H9 (cell line): ENCODE results near the gene SEMA4D. TPM values are rescaled to one million over a fixed set of nuclear protein-coding genes. Genes with fewer than 3 reads are reported as not detected.

Experiments used
- DNase-seq: peaks from one replicate; pipeline ENCODE4 v3.0.0-alpha.2; 2017
- H2AFZ ChIP-seq: one replicate; pipeline ENCODE4 v1.6.1; 2013; ENCODE audit warnings: mild to moderate bottlenecking, low read length, control low read depth, moderate library complexity
- H2AK5ac ChIP-seq: 2 replicates; pipeline ENCODE4 v1.6.1; 2013; ENCODE audit warnings: low read length, control low read depth, mixed read lengths; ENCODE audit not compliant: insufficient read length
- H2BK120ac ChIP-seq: one replicate; pipeline ENCODE4 v1.6.1; 2013; ENCODE audit warnings: low read depth, mild to moderate bottlenecking, low read length, control low read depth, inconsistent platforms; ENCODE audit not compliant: poor library complexity, severe bottlenecking
- H2BK12ac ChIP-seq: 2 replicates; pipeline ENCODE4 v1.6.1; 2013; ENCODE audit warnings: low read length, control low read depth, mixed read lengths, low read depth; ENCODE audit not compliant: insufficient read length
- H2BK15ac ChIP-seq: 2 replicates; pipeline ENCODE4 v1.6.1; 2013; ENCODE audit warnings: low read depth, low read length, control low read depth
- H2BK20ac ChIP-seq: one replicate; pipeline ENCODE4 v1.6.1; 2013; ENCODE audit warnings: low read depth, mild to moderate bottlenecking, low read length, control low read depth, inconsistent platforms; ENCODE audit not compliant: poor library complexity, severe bottlenecking
- H2BK5ac ChIP-seq: 2 replicates; pipeline ENCODE4 v1.6.1; 2013; ENCODE audit warnings: low read length, control low read depth, mixed read lengths; ENCODE audit not compliant: insufficient read length
- H3K14ac ChIP-seq: 2 replicates; pipeline ENCODE4 v1.6.1; 2013; ENCODE audit warnings: low read length, control low read depth; ENCODE audit not compliant: insufficient read depth
- H3K18ac ChIP-seq: 2 replicates; pipeline ENCODE4 v1.6.1; 2013; ENCODE audit warnings: low read depth, mild to moderate bottlenecking, mixed read lengths, low read length, control low read depth; ENCODE audit not compliant: insufficient read length
- H3K23ac ChIP-seq: 2 replicates; pipeline ENCODE4 v1.6.1; 2013; ENCODE audit warnings: low read length, control low read depth, mixed read lengths, low read depth; ENCODE audit not compliant: insufficient read length
- H3K23me2 ChIP-seq: 2 replicates; pipeline ENCODE4 v1.6.1; 2013; ENCODE audit warnings: low read depth, mild to moderate bottlenecking, mixed read lengths, low read length, control low read depth; ENCODE audit not compliant: insufficient read length, poor library complexity, severe bottlenecking
- H3K27ac ChIP-seq: 2 replicates; pipeline ENCODE4 v1.5.1; 2013; ENCODE audit warnings: low read length, control low read depth, mixed read lengths, low read depth; ENCODE audit not compliant: insufficient read length
- H3K27me3 ChIP-seq: 2 replicates; pipeline ENCODE4 v1.6.1; 2013; ENCODE audit warnings: low read length, control low read depth, inconsistent platforms; ENCODE audit not compliant: insufficient read depth
- H3K4ac ChIP-seq: 2 replicates; pipeline ENCODE4 v1.6.1; 2013; ENCODE audit warnings: low read depth, mild to moderate bottlenecking, control low read depth, inconsistent platforms, low read length, moderate library complexity
- H3K4me1 ChIP-seq: 2 replicates; pipeline ENCODE4 v1.6.1; 2013; ENCODE audit warnings: low read length, control low read depth, inconsistent platforms; ENCODE audit not compliant: insufficient read depth
- H3K4me2 ChIP-seq: 2 replicates; pipeline ENCODE4 v1.6.1; 2013; ENCODE audit warnings: low read length, control low read depth, mixed read lengths; ENCODE audit not compliant: insufficient read length, insufficient read depth
- H3K56ac ChIP-seq: 2 replicates; pipeline ENCODE4 v1.6.1; 2013; ENCODE audit warnings: low read depth, mild to moderate bottlenecking, mixed read lengths, low read length, control low read depth; ENCODE audit not compliant: insufficient read length
- H3K79me1 ChIP-seq: 2 replicates; pipeline ENCODE4 v1.6.1; 2013; ENCODE audit warnings: low read depth, mild to moderate bottlenecking, moderate library complexity, low read length, control low read depth, inconsistent platforms; ENCODE audit not compliant: insufficient read depth, poor library complexity, severe bottlenecking
- H3K79me2 ChIP-seq: 2 replicates; pipeline ENCODE4 v1.6.1; 2013; ENCODE audit warnings: low read length, control low read depth, inconsistent platforms; ENCODE audit not compliant: insufficient read depth
- H3K9ac ChIP-seq: 2 replicates; pipeline ENCODE4 v1.6.1; 2013; ENCODE audit warnings: low read length, control low read depth, mixed read lengths; ENCODE audit not compliant: insufficient read length; ENCODE audit errors: extremely low read depth
- H3K9me3 ChIP-seq: one replicate; pipeline ENCODE4 v1.6.1; 2013; ENCODE audit warnings: low read depth, low read length, inconsistent platforms; ENCODE audit not compliant: control insufficient read depth
- H3T11ph ChIP-seq: one replicate; pipeline ENCODE4 v1.6.1; 2013; ENCODE audit warnings: mild to moderate bottlenecking, low read length, control low read depth, inconsistent platforms
- H4K20me1 ChIP-seq: one replicate; pipeline ENCODE4 v1.6.1; 2013; ENCODE audit not compliant: control insufficient read depth, insufficient read length, insufficient read depth
- H4K5ac ChIP-seq: 2 replicates; pipeline ENCODE4 v1.6.1; 2013; ENCODE audit warnings: low read depth, mild to moderate bottlenecking, mixed read lengths, low read length, control low read depth; ENCODE audit not compliant: insufficient read length
- H4K8ac ChIP-seq: replicated peaks from 2 replicates; pipeline ENCODE4 v1.6.1; 2013; ENCODE audit warnings: low read length, control low read depth, mixed read lengths, low read depth; ENCODE audit not compliant: insufficient read length
- H4K91ac ChIP-seq: 2 replicates; pipeline ENCODE4 v1.6.1; 2013; ENCODE audit warnings: low read depth, mild to moderate bottlenecking, moderate library complexity, mixed read lengths, low read length, control low read depth; ENCODE audit not compliant: insufficient read length
- H3K27ac Mint-ChIP-seq, 3 experiments: 2 replicates in 2 of 3; 3 replicates in 1 of 3; pipeline ENCODE4 v1.8.0; 2020 to 2021; ENCODE audit warnings: mixed read lengths in 3 of 3, mild to moderate bottlenecking in 1 of 3, moderate library complexity in 1 of 3
- H3K27me3 Mint-ChIP-seq: 2 replicates; pipeline ENCODE4 v1.8.0; 2021; ENCODE audit warnings: low read depth, mild to moderate bottlenecking, moderate library complexity, mixed read lengths
- H3K36me3 Mint-ChIP-seq, 3 experiments: 2 replicates in 2 of 3; 3 replicates in 1 of 3; pipeline ENCODE4 v1.8.0; 2020 to 2021; ENCODE audit warnings: low read depth in 3 of 3, mixed read lengths in 3 of 3; ENCODE audit not compliant: insufficient read depth in 1 of 3
- H3K4me1 Mint-ChIP-seq, 2 experiments: 2 replicates each; pipeline ENCODE4 v1.8.0; 2020; ENCODE audit warnings: mixed read lengths in 2 of 2
- H3K4me3 Mint-ChIP-seq, 2 experiments: 2 replicates in 1 of 2; 3 replicates in 1 of 2; pipeline ENCODE4 v1.8.0; 2020 to 2021; ENCODE audit warnings: mild to moderate bottlenecking in 2 of 2, mixed read lengths in 2 of 2, moderate library complexity in 1 of 2
- H3K9me3 Mint-ChIP-seq, 2 experiments: 2 replicates in 1 of 2; 3 replicates in 1 of 2; pipeline ENCODE4 v1.8.0; 2020; ENCODE audit warnings: mild to moderate bottlenecking in 2 of 2, mixed read lengths in 2 of 2, moderate library complexity in 1 of 2
- WGBS: extraction: QIAGEN DNeasy Blood & Tissue Kit; methylation state at CpG from one replicate; pipeline ENCODE4 v1.1.7; 2013; ENCODE audit warnings: missing lambda C conversion rate, low lambda C conversion rate, mixed read lengths; ENCODE audit not compliant: insufficient read length; ENCODE audit errors: extremely low coverage; 5-methylcytosine and 5-hydroxymethylcytosine counted together
- total RNA-seq: library from RNA; stranded (reverse); gene quantifications from 2 replicates; pipeline ENCODE4 v1.2.1, GENCODE V29; 2021
- TF ChIP-seq, protein P1 (sequence below): fragments of 200-600 bp; sonication (generic); conservative IDR thresholded peaks from 3 replicates; pipeline ENCODE4 v1.8.0; 2021; ENCODE audit warnings: antibody characterized with exemption, mild to moderate bottlenecking

The SEMA4D gene
- total RNA-seq, 1 experiment from 2014 or later: 47.2 TPM

DNA sequence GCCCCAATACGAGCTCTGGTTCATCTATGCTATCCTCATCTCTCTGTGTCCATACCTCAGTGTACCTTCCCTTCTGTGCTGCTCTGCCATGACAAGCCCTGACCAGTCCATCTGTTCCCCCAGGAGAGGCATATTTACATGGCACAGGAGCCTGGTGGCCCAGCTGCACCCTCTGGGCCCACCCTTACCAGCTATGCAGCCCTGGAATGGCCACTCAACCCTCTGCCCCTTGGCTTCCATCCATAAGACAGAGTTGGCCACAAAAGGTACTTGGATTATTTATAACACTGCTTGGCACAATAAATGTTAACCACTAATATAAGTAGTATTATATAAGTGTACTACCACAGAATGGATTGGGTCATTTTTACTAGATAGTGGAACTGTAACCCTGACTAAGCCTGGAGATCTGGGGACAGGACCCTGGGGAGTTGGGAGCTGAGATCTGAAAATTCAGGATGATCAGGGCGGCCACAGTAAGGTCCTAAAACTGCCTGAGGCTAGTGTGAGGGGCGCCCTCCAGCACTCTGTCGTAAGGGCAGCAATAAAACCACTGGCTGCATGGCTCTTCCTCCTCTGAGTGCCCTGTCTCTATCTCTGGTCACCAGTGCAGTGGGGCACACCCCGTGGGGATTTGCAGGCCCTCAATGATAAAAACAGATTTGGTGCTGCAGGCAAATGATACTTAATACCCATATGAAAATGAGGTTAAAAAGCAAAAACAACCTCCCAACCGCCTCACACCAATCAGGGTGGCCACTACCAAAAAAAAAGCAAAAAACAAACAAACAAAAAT is 65.8 kb downstream of the SEMA4D start:
- Histone ChIP-seq H3T11ph (no peak overlapping the region), H3K9me3 (no peaks in the 10 kb centered on the region), H4K20me1 (no peaks in the 10 kb centered on the region), H2BK20ac (no peak overlapping the region), H3K23me2 (peaks cover 4% of the 10 kb centered on the region), H3K4me1 (peaks cover 27% of the 10 kb centered on the region; the same call in 1 of the 2 replicates), H4K8ac (no peak overlapping the region), H2BK12ac (no peak overlapping the region), H3K4me2 (no peak overlapping the region), H2BK15ac (no peak overlapping the region), H3K56ac (no peak overlapping the region), H3K79me1 (peaks cover 3% of the 10 kb centered on the region), H2AK5ac (no peak overlapping the region), H2AFZ (no peak overlapping the region), H2BK120ac (no peak overlapping the region), H3K9ac (no peak overlapping the region), H2BK5ac (no peak overlapping the region), H3K18ac (no peak overlapping the region), H3K27me3 (no peaks in the 10 kb centered on the region), H3K14ac (no peak overlapping the region; the same call in 1 of the 2 replicates), H4K5ac (no peak overlapping the region), H3K4ac (no peak overlapping the region), H3K79me2 (peaks cover 6% of the 10 kb centered on the region; the same call in 1 of the 2 replicates), H4K91ac (no peak overlapping the region), H3K23ac (no peak overlapping the region), H3K27ac (no peak overlapping the region)
- no CpG with 5 or more reads among the region's 6 CpGs for WGBS
- Mint-ChIP-seq H3K9me3 (no peaks in the 10 kb centered on the region), H3K27ac (peak overlapping the region; percentile 38 to 97 (median 91); a peak in 5 of 7 replicates), H3K4me3 (no peak overlapping the region), H3K4me1 (peaks cover 67 to 68% of the 10 kb centered on the region in 2 experiments), H3K27me3 (no peaks in the 10 kb centered on the region), H3K36me3 (0 out of 7 replicates have a peak, but pooled peaks cover 0 to under 1% (median 0%) of the 10 kb centered on the region in 3 experiments)
- no peak for DNase-seq
- TF ChIP-seq, protein P1, sequence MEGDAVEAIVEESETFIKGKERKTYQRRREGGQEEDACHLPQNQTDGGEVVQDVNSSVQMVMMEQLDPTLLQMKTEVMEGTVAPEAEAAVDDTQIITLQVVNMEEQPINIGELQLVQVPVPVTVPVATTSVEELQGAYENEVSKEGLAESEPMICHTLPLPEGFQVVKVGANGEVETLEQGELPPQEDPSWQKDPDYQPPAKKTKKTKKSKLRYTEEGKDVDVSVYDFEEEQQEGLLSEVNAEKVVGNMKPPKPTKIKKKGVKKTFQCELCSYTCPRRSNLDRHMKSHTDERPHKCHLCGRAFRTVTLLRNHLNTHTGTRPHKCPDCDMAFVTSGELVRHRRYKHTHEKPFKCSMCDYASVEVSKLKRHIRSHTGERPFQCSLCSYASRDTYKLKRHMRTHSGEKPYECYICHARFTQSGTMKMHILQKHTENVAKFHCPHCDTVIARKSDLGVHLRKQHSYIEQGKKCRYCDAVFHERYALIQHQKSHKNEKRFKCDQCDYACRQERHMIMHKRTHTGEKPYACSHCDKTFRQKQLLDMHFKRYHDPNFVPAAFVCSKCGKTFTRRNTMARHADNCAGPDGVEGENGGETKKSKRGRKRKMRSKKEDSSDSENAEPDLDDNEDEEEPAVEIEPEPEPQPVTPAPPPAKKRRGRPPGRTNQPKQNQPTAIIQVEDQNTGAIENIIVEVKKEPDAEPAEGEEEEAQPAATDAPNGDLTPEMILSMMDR: no peak
